Calu3 (cell line): ENCODE data around the gene NHSL1. TPM values are rescaled to one million over a fixed set of nuclear protein-coding genes. Genes with fewer than 3 reads are reported as not detected.

Experiments used
- BruUV-seq: library from RNA; stranded (reverse); fragments of 400-500 nt; replicated peaks from 2 replicates; lab custom pipeline; 2021; lab: Mats Ljungman, UMichigan
- CTCF ChIA-PET: fragments of 300-600 bp; sonication (Branson Sonifier 250); formaldehyde crosslinking; loops from one replicate; lab custom pipeline; 2022; ENCODE audit warnings: antibody characterized with exemption; lab: Charles Lee
- DNase-seq: peaks from one replicate; pipeline ENCODE4 v3.0.0; 2022
- H3K27ac Mint-ChIP-seq: one replicate; pipeline ENCODE4 v1.8.0; 2022; ENCODE audit warnings: mixed read lengths; ENCODE audit not compliant: unreplicated experiment
- H3K27me3 Mint-ChIP-seq: one replicate; pipeline ENCODE4 v1.8.0; 2022; ENCODE audit warnings: mixed read lengths; ENCODE audit not compliant: unreplicated experiment
- H3K36me3 Mint-ChIP-seq: one replicate; pipeline ENCODE4 v1.8.0; 2022; ENCODE audit warnings: mild to moderate bottlenecking, moderate library complexity, mixed read lengths; ENCODE audit not compliant: insufficient read depth, unreplicated experiment
- H3K4me1 Mint-ChIP-seq: one replicate; pipeline ENCODE4 v1.8.0; 2022; ENCODE audit warnings: mild to moderate bottlenecking, low read depth, mixed read lengths; ENCODE audit not compliant: unreplicated experiment
- H3K4me3 Mint-ChIP-seq: one replicate; pipeline ENCODE4 v1.8.0; 2022; ENCODE audit warnings: mild to moderate bottlenecking, low read depth, moderate library complexity, mixed read lengths; ENCODE audit not compliant: unreplicated experiment
- H3K9me3 Mint-ChIP-seq: one replicate; pipeline ENCODE4 v1.8.0; 2022; ENCODE audit warnings: low read depth, mixed read lengths; ENCODE audit not compliant: unreplicated experiment
- CTCF ChIP-seq: fragments of 200-600 bp; IDR thresholded peaks from one replicate; pipeline ENCODE4 v1.8.0; 2022; ENCODE audit warnings: antibody characterized with exemption; ENCODE audit not compliant: unreplicated experiment
- intact Hi-C: fragments of 100-400 bp; cut with micrococcal nuclease; formaldehyde crosslinking; loops from one replicate; pipeline ENCODE4 v1.10.0; 2022; ENCODE audit not compliant: unreplicated experiment
- total RNA-seq: library from RNA; stranded (reverse); gene quantifications from 2 replicates; pipeline ENCODE4 v1.2.3, GENCODE V29; 2022

The NHSL1 gene
- total RNA-seq, 1 experiment from 2014 or later: 26.6 TPM

GRCh38 chr6:138538390-138539031 is 39.2 kb upstream of the NHSL1 start:
- intact Hi-C loops: no loop called here
- CTCF ChIA-PET: no interaction called here

GRCh38 chr6:138537106-138537505 is 37.8 kb upstream of the NHSL1 start:
- Mint-ChIP-seq H3K4me3 (no peak overlapping the region), H3K4me1 (no peaks in the 10 kb centered on the region), H3K27me3 (no peaks in the 10 kb centered on the region), H3K27ac (no peak overlapping the region), H3K9me3 (no peaks in the 10 kb centered on the region), H3K36me3 (no peaks in the 10 kb centered on the region)
- DNase-seq: no peak
- BruUV-seq: no TSS peak
- intact Hi-C loops: no loop called here
- no peak for TF ChIP-seq CTCF
- CTCF ChIA-PET: no interaction called here

More at GRCh38 chr6:138538390-138539031, 39.2 kb upstream of the NHSL1 start:
- no TSS peak for BruUV-seq
- Mint-ChIP-seq H3K27me3 (no peaks in the 10 kb centered on the region), H3K4me3 (no peak overlapping the region), H3K27ac (no peak overlapping the region), H3K4me1 (no peaks in the 10 kb centered on the region), H3K36me3 (no peaks in the 10 kb centered on the region), H3K9me3 (no peaks in the 10 kb centered on the region)
- TF ChIP-seq CTCF: no peak
- no peak for DNase-seq

GRCh38 chr6:138535728-138536455 is 36.6 kb upstream of the NHSL1 start:
- no peak for DNase-seq
- H3K27me3 Mint-ChIP-seq: no peaks in the 10 kb centered on the region
- H3K4me3 Mint-ChIP-seq: no peak overlapping the region
- CTCF ChIA-PET: no interaction called here
- H3K9me3 Mint-ChIP-seq: no peaks in the 10 kb centered on the region
- intact Hi-C loops: no loop called here
- TF ChIP-seq CTCF: no peak
- H3K4me1 Mint-ChIP-seq: no peaks in the 10 kb centered on the region
- BruUV-seq: no TSS peak
- no peak overlapping the region for H3K27ac Mint-ChIP-seq
- no peaks in the 10 kb centered on the region for H3K36me3 Mint-ChIP-seq

DNA sequence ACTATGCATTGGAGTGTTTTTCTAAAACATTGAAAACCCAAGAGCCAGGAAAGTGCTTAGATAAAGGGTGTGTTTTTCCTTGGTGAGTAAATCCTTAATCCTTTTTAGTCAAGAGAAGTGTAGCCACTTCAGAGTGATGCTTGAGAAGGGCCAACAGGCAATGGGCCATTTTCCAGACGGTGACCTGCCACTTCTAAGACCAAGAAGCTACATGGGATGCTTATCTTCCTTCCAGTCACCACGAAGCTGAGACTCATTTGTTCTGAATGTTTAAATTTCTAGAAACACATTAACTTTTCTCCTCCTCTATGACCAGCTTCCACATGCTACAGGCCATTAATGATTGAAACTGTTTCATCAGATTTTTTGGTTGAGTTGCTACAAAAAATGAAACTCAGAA is 34.4 kb upstream of the NHSL1 start:
- no TSS peak for BruUV-seq
- Mint-ChIP-seq H3K4me3 (no peak overlapping the region), H3K36me3 (no peaks in the 10 kb centered on the region), H3K4me1 (no peaks in the 10 kb centered on the region), H3K9me3 (no peaks in the 10 kb centered on the region), H3K27ac (no peak overlapping the region), H3K27me3 (no peaks in the 10 kb centered on the region)
- intact Hi-C loops: no loop called here
- DNase-seq: no peak
- TF ChIP-seq CTCF: no peak
- CTCF ChIA-PET: no interaction called here
